Measurements from ENCODE around the gene BAG3.
"Not testable (repeated sequence)": the region's sequence is repeated elsewhere in the genome, so short reads cannot be mapped to it uniquely, and the experiment has no call there.

The BAG3 gene

GRCh38 chr10:119650692-119651513 lies at the start of gene BAG3:
Gene BAG3, plus strand, starts transcription at chr10:119651380. Its CDS starts 296 bp downstream, at chr10:119651676.
- FAIRE-seq = no peak

DNA sequence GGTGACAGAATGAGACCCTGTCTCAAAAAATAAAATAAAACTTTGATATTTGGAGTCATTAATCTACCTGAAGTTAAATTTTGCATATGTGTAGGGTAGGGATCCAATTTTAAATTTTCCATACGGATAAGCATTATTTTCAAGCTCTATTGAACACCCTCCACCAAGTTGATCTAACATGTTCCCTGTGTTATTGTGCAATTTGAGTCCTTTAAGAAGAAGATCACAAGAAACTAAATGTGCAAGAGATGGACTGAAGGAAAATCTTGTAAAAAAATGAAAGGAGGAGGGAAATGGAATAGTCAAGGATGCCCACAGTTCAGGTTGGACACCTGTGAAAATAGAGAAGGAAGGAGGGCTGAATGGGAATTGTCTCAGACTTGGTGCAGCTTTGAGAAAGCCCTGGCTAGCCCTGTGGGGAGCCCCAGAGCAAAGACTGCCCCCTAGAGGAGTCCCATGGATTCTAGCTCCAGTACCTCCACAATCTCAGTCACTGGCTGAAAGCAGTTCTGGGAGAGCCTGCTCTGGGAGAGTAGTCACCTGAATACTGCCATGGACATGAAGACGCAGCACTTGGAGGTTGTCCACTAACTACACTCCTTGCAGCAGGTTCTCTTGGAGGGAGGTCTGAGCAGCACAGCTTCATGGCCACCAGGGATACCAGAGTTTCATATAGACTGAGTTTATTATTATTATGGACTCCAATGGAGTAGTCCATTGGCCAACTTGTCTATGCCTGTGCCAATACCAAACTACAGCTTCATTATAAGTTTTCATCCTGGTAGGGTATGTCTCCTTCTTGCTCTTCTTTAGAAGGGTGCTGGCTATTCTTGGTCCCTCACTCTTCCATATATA lies 48.7 kb upstream of the BAG3 start:
- FAIRE-seq = no peak

DNA sequence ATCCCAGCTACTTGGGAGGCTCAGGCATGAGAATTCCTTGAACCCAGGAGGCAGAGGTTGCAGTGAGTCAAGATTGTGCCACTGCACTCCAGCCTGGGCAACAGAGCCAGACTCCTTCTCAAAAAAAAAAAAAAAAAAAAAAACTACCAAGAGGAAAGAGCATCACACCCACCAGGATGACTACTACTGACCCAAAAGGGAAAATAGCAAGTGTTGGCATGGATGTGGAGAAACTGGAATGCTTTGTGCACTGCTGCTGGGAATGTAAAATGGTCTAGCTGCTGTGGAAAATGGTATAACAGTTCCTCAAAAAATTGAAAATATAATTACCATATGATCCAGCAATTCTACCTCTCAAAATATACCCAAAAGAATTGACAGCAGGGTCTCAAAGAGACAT lies 46.7 kb upstream of the BAG3 start:
- no peak for FAIRE-seq

GRCh38 chr10:119608316-119609155 lies 42.6 kb upstream of the BAG3 start:
- peak; percentile 83 for FAIRE-seq

GRCh38 chr10:119609516-119609915 lies 41.7 kb upstream of the BAG3 start:
- no peak for FAIRE-seq

GRCh38 chr10:119611433-119611832 lies 39.7 kb upstream of the BAG3 start:
- FAIRE-seq = no peak

GRCh38 chr10:119613741-119614140 lies 37.4 kb upstream of the BAG3 start:
- no peak for FAIRE-seq

DNA sequence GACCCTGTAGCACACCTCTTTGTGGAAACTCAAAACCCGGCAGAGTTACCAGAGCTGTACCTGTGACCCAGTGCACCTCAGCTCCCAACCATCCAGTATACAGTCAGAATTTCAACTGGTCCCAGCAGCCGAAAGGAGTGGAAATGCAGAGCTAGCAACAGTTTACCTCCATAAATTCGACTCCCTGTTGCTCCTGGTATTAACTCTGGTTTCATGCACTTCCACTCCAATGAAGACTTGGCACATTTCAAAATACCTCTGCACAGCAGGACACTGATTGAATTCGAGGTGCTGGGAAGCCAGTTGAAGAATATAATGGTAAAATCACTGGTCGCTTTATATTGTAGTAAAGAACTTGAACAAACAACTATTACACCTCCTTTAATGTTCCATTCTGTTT lies 36.5 kb upstream of the BAG3 start:
- no peak for FAIRE-seq

GRCh38 chr10:119616882-119617570 lies 34.2 kb upstream of the BAG3 start:
- FAIRE-seq = no peak

GRCh38 chr10:119619215-119619614 lies 32.0 kb upstream of the BAG3 start:
- FAIRE-seq = no peak

DNA sequence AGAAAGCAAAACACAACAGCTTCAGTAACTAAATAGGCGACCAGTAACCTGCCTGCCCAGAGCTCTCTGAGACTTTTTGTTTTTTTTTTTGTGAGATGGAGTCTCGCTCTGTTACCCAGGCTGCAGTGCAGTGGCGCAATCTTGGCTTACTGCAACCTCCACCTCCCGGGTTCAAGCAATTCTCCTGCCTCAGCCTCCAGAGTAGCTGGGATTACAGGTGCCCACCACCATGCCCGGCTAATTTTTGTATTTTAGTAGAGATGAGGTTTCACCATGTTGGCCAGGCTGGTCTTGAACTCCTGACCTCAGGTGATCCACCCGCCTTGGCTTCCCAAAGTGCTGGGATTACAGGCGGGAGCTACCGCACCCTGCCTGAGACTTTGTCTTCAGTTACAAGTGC lies 31.4 kb upstream of the BAG3 start:
- FAIRE-seq = not testable (repeated sequence)

DNA sequence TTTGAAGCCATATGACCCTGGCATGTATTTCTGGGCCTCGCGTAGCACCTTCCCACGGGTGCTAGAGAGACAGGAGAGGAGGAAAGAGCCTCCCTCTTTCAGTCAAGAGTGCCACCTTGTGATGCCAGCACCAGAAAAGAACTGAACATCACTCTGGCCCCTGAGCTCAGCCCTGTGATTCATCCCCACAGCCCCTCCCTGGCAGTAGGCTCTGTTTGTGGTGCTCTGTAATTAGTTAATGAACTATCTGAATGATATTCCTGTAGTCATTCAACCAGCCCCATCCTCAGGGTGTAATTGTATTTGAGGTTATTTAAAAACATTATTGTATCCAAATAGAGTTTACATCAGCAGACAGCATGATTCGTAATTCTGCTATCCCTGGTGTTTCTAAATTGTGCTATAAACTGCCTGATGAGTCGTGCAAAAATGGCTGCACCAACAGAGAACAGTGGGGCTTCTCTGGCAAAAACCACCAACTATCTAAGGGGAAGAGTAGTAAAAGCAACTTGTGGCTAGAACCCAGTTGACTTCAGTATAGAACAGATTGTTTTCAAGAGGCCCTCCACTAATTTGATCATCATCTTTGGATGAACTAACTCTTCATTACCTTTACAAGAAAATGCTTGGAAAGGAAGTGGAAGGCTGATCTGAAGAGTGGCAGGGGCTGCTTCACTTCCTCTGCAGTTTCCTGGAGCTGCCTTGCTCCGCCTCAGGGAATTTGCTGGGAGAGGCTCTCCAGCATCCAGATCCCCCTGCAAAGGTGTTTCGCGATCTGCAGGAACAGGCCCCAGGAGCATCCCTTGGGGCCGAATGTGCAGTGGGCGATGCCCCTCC lies 30.7 kb upstream of the BAG3 start:
- FAIRE-seq = no peak

DNA sequence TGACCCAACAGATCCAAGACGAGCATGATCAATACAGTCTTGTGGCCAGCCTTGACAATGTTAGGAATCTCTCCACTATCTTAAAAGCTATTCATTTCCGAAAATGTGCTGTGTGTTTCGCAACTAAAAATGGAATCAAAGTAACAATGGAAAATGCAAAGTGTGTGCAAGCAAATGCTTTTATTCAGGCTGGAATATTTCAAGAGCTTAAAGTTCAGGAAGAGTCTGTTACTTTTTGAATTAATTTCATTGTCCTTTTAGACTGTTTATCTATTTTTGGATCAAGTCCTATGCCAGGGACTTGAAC lies 30.1 kb upstream of the BAG3 start:
- no peak for FAIRE-seq

GRCh38 chr10:119625570-119626280 lies 25.5 kb upstream of the BAG3 start:
- FAIRE-seq = no peak

DNA sequence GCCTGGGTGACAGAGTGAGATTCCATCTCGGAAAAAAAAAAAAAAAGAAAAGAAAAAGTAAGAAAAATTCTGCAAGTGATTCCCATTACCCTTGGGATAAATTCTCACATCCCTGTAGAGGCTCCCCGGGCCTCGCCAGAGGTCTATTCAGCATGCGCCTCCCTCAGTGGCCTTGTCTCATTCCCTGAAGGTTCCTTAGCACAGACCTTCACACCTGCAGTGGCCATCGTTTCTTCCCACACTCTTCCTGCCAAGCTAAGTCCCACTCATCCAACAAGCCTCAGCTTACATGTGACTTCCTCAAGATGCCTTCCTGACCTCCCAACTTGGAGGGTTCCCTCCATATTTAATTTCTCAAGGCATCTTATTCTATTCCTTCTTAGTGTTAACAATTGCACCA lies 20.9 kb upstream of the BAG3 start:
- FAIRE-seq = no peak

DNA sequence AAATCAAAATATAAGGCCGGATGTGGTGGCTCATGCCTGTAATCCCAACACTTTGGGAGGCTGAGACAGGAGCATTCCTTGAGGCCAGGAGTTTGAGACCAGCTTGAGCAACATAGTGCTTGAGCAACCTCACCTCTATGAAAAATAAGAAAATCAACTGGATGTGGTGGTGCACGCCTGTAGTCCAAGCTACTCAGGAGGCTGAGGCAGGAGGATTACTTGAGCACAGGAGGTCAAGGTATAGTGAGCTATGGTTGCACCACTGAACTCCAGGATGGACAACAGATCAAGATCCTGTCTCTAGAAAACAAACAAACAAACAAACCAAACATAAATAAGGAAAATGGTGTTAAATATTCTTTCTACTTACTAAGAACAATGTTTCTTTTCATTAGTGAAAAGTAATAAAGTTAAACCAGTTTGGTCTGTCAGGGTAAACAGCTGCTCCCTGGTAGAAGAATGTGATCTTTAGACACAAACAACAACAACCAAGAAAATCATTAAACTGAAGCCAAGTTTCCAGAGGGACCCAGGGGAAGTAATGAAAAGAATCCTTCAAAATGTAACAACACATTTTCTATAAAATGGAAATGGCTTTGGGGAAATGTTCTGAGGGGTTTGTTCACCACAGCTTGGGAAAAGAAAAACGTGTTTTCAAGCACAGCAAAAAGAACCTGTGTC lies 17.5 kb upstream of the BAG3 start:
- no peak for FAIRE-seq

DNA sequence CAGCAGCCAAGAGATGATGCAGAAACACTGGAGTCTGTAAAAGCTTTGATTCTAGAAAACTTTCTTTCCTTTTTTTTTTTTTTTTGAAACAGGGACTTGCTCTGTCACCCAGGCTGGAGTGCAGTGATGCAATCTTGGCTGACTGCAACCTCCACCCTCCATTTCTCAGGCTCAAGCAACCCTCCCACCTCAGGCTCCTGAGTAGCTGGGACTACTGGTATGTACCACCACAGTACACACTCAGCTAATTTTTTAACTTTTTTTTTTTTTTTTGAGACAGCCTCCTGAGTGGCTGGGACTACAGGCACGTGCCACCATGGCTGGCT lies 17.0 kb upstream of the BAG3 start:
- no peak for FAIRE-seq

DNA sequence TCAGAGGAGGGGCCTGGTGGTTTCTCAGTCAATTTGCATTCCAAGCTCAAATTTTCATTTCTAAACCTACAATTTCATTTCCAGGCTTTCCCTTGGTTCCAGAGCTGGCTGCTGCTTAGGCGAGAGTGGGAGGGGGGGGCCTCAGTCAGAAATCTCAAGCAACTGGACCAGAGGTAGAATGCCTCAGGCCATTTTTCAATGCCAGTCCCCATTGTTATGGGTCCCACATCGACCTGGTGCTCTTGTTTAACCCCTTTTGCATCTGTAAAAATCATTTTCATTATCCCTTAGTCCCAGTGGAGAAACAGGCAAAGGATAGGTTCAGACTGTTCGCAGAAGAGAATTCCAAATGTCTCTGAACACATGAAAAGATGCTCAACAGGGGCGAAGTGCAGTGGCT lies 13.5 kb upstream of the BAG3 start:
- FAIRE-seq = no peak

- no peak for FAIRE-seq
Observed at GRCh38 chr10:119638982-119639381, 12.2 kb upstream of the BAG3 start.

DNA sequence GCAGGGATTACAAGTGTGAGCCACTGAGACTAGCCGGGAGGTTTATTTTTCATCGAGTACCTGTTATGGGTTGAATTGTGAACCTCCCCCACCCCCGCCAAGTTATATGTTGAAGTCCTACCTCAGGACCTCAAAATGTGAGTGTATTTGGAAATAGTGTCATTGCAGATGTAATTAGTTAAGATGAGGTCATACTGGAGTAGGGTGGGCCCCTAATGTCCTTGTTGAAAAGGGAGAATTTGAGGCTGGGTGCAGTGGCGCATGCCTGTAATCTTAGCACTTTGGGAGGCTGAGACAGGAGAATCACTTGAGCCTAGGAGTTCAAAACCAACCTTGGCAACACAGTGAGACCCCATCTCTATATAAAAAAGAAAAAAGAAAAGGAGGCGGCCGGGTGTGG lies 10.8 kb upstream of the BAG3 start:
- no peak for FAIRE-seq

Data from islet of Langerhans (tissue), 1 donor.